GM21737 (cell line): ENCODE measurements around the gene TSPAN32.
"Not testable (repeated sequence)": the region's sequence is repeated elsewhere in the genome, so short reads cannot be mapped to it uniquely, and the experiment has no call there.

ENCODE experiments used
- ATAC-seq: cut with Tn5 transposase; IDR thresholded peaks from one replicate; pipeline ENCODE4 v1.9.1; 2021; ENCODE audit warnings: mild to moderate bottlenecking, moderate library complexity; ENCODE audit not compliant: unreplicated experiment

TSPAN32 gene

GRCh38 chr11:2280208-2280607 lies 21.6 kb upstream of the TSPAN32 start:
- ATAC-seq = no peak

- ATAC-seq = not testable (repeated sequence)
These were observed 15.5 kb upstream of the TSPAN32 start for GRCh38 chr11:2286350-2286749.

DNA sequence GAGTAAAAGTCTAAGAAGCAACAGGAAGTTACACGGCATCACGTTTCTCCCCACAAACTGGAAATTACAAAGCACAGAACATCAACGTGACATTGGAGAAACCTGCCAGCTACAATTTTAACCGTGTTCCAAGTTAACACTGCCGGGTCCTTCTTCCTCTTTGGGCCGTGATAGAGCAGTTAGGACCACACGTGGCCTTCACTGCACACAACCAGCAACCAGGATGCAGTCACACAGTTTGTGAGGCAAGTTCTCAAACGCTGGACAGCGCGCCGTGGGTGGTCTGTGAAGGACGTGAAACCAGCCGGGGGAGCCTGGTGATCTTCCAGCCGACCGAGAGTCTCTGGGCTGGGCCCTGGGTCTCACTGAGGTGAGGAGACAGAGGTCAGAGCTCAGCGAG lies 14.7 kb upstream of the TSPAN32 start:
- no peak for ATAC-seq

DNA sequence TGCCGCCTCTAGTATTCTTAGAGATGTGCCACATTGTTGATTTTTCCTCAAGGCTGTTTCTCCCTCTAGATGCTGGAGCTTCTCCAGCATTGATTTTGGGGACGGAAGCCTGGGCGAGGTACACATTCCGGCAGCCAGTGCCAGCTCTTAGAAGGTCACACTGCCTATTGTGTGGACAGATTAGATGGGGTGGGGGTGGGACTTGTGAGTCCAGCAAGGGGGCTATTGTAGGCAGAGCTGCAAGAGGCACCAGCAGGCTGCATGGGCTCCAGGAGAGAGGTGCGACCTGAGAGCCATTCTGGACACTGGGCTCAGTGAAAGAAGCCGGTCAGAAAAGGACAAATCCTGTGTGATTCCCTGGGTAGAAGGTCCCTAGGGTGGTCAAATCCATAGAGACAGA lies 12.5 kb upstream of the TSPAN32 start:
- ATAC-seq = no peak

- no peak for ATAC-seq
These were observed 12.0 kb upstream of the TSPAN32 start for GRCh38 chr11:2289859-2290258.

DNA sequence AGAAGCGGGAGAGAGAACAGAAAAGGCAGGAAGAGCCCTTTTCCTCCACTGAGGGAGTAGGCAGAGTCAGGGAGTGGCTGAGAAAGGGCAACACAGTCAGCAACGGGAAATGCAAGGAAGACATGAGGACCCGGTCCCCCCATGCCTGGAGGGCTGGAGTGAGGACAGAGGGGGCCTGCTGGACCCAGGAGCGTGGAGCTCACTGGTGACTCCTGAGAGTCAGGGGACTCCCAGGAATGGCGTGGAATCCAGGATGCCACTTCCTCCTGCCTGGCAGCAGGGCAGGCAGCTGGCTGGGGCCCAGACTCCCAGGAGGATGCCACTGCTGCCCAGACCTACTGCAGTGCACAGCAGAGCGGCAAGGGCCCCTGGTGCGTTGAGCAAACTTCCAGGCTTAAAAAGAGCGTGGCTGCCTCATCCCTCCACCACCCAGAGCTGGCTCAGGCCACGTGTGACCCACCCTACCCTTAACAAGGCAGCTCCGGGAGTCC lies 11.4 kb upstream of the TSPAN32 start:
- ATAC-seq = no peak

DNA sequence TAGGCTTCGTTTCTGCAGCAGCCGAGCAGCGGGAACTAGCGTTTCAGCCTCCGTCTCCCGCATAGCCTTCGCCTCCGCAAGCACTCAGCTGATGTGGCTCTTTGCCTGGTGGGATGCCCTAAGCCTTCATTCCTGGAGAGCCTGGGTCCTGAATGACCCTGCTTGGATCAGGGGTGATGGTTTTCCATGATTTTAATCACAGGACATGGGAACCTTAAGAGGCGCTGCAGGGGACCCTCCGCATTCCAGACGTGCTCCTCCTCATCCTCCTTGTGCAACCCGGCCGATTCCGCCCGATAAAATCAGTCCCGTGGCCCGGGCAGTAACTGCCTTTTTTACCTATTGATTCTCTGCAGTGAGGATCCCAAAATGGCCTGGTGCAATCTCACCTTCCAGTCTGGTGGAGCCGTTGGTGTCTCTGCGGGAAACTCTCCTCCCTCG lies 8.3 kb upstream of the TSPAN32 start:
- ATAC-seq = no peak

GRCh38 chr11:2293984-2294925 lies 7.6 kb upstream of the TSPAN32 start:
- ATAC-seq = no peak

DNA sequence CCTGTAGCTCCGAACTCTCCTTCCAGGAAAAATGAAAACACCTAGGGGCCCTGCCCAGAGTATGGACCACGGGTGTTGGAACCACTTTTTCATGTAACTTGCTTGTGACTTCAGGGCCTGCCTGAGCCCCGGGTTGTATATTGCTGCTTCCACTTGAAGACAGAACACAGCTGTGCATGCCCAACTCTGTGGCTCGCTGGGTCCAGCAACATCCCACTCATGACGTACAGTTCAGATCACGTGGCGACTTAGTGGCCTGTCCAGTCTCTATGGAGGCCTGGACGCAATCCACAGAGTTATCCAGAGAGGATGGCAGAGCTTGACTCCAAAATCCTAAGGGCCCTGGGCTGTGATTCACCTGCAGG lies 6.9 kb upstream of the TSPAN32 start:
- ATAC-seq = no peak

- no peak for ATAC-seq
These were observed 5.6 kb upstream of the TSPAN32 start for GRCh38 chr11:2295971-2296912.

- ATAC-seq = no peak
These were observed 4.7 kb upstream of the TSPAN32 start for GRCh38 chr11:2296913-2297622.

DNA sequence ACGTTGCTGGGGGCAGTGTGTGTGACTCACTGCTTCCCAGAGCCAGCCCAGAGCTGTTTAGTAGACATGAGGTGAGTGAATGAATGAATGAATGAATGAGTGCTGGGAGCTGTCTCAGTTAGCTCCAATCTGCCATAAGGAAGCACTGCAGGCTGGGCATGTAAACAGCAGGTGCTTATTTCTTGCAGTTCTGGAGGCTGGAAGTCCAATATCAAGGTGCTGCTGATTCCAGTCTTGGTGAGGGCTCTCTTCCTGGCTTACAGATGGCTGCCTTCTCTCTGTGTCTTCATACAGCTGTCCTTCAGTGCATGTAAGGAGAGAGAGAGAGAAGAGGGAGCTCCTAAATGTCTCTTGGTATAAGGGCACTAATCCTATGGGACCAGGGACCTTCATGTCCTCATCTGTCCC lies 4.2 kb upstream of the TSPAN32 start:
- no peak for ATAC-seq

DNA sequence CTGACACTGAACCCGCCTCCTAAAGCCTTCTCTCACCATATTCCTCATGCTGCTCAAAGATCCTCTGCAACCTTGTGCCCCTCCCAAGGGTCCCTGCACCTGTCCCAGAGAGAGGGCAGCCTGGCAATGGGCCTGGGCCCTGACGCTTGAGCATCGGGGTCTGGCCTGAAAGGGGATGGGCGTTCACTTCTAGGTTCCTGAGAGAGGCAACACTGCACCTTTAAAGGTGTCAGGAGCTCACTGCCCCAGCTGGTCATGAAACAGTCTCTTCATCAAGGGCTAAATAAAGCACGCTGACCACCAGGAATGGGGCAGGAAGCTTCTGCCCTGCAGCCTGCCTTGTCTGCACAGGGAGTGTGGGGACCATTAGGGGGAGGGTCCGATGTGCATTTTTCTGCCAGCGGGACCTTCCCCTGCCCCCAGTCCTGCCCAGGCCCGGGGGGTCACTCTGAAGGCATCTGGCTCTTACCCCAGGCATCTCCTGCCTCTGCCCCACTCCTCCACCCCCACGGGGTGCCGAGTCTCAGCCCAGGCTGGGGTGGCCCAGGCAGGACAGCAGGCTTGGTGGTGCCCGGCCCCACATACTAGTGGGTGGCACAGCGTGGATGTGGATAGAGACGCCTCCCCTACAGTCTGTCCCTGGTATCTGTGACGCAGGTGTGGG lies 3.5 kb upstream of the TSPAN32 start:
- ATAC-seq = no peak

DNA sequence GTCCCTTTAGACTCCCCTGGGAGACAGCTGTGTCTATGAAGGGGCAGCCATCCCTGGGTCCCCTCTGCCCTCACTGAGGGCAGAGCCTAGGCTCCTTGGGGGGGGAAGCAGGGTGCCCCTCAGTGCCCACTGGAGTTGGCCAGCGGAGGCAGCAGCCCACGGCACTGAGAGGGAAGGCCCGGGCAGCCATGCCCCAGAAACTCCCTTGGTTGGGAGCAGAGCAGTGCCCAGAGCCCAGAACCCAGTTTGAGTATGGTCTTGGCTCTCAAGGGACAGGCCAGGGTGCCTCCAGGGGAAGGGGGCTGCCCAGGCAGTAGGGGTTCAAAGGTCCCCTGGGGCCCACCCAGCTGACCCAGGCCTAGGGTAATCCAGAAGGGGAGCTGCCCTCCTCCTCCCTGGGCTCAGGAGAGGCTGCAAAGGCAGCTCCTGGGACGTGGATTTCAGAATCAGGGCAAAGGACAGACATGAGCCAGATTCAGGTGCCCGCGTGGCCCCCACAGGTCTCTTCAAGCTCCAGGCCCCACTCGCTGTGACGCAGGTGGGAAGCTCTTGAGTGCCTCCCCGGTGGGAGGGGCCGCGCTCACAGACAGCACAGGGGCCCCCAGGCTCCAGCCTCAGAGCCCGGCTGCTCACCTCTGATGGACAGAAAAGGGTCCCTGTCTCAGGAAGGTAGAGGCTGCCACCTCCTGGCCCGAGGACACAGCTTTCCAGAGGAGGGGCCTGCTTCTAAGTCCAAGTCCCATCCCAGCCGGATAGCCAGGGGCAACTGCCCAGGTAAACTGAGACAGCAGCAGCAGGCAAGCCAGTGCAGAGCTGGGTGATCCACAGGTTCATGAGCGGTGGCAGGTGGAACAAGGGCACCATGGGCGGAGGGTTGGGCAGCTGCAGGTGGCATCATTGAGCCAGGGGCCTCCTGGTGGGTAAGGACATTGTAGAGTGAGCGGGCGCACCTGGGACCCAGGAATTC lies 2.7 kb upstream of the TSPAN32 start:
- no peak for ATAC-seq

- ATAC-seq = no peak
These were observed 2.0 kb upstream of the TSPAN32 start for GRCh38 chr11:2299773-2300172.

DNA sequence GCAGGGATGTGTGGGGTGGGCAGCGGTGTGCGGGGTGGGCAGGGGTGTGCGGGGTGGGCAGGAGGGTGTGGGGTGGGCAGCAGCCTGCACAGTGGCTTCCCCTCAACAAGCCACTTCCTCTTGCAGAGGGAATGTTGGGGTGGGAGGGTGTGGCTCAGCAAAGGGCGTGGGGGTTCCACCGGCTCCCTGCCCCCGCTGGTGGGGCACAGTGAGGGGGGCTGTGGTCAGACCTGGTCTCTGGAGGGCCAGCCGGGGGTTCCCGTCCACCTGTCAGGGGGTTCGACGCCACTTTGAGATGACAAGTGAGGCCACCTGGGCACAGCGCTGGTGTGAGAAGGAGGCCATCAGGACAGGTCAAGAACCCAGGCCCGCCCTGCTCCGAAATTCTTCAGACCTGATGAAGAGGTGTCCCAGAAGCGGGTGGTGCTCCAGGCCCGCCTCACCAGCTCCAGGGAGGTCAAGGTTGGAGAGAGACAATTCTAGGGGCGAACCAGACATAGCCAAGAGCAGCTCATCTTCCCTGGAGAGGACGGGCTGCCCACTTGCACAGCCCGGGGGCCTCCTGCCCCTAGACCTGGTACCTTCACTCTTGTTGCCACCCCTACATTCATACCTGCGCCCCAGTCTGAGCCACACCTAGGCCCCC lies 1.4 kb upstream of the TSPAN32 start:
- no peak for ATAC-seq

DNA sequence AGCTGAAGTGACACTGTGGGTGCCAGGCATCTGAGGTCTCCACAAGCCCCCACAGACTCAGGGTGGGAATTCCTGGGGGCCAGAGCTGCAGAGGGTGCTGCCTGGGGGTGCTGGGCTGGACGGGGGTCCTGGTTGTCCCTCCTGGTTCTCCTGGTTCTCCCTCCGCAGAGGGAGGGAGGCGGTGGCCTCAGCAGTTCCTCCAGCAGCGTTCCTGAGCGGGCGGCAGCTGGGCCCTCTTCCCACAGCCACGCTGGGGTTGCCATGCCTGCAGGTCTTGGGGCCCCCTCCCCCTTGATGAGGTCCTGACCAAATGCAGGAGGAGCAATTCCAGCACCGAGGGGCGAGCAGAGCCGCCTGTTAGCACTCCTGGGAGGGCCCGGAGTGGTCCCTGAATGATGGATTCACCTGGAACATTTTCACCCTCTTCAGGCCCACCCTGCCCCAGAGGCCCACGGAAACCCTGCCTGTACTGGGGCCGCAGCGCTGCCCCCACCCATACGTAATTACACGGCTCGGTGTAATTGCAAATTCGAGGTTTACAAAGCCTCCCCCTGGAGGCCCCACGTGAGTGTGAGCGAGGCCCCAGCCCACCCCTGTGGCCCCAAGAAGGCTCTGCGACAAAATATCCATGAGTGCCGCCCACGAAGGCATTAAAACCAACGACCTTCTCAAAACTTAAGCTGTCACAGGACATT lies 730 bp upstream of the TSPAN32 start:
- ATAC-seq = no peak

DNA sequence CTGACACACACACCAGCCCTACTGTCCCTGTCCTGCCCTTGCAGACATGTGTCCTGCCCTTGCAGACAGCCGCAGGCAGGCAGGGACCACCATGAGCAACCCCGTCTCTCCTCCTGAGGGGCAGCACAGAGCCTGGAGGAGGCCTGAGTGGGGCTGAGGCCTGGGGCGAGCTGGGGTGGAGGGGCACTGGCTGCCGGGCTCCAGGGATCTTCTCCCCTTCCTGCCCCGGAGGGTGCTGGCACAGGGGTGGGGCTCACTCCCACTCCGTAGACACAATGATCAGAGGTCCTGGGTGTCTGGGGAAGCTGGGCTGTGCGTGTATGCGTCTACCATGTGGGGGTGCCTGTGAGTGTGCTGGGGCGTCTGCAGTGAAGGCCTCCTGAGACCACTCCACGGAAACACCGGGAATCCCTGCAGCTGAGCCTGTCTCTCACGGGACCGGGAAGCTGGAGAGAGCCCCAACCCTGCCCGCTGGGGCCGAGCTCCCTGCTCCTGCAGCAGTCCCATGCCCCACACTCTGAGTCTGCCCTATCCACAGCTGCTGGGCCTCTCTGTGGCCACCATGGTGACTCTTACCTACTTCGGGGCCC lies 588 bp downstream of the TSPAN32 start:
- ATAC-seq = no peak
